Globus pallidus (tissue), 1 donor: ENCODE results near the gene TBC1D16.

ENCODE experiments used
- DNase-seq: peaks from one replicate; pipeline ENCODE4 v3.0.0-alpha.2; 2015; ENCODE audit warnings: low spot score

The TBC1D16 gene

DNA sequence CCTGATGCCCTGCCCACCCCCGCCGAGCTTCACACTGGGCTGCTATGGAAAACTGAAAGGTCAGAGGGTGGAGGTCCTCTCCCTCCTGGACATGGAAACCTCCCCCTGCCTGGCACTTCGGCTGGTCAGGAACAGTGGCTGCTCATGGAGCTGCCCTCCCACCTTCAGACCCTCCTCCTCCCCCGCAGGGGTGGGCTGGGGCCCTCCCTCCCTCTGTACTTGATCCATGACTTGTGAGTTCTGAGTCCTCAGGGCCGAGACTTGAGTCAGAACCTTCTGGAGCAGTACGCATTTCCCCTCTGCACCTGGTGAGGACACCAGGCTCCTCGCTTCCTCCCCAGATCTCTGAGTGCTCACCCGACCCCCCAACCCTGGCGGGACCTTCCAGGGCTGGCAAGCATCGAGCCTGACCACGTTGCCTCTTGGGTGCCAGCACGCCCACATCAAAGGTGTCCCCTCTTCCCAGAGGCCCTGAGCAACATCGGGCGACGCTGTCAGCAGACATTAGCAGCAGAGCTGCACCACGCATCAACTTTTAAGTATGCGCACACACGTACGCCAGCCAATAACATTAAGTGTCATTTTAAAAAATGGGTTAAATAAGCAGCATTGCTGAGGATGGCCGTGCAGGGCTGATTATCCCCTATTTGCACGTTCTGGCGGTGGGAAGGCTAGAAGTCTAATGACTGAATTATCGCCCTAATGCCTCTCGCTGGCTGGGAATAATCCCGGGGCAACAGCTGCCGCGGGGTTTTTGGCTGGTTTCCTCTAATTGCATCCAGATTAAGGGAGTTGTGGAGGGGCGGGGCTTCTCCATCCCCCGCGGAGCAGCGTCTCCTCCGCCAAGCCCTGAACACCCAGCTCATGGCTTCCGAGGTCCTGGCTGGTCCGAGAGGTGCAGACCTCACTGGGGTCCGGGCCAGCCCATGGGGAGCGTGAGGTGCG is 98.0 kb downstream of the TBC1D16 start:
- DNase-seq = no peak

DNA sequence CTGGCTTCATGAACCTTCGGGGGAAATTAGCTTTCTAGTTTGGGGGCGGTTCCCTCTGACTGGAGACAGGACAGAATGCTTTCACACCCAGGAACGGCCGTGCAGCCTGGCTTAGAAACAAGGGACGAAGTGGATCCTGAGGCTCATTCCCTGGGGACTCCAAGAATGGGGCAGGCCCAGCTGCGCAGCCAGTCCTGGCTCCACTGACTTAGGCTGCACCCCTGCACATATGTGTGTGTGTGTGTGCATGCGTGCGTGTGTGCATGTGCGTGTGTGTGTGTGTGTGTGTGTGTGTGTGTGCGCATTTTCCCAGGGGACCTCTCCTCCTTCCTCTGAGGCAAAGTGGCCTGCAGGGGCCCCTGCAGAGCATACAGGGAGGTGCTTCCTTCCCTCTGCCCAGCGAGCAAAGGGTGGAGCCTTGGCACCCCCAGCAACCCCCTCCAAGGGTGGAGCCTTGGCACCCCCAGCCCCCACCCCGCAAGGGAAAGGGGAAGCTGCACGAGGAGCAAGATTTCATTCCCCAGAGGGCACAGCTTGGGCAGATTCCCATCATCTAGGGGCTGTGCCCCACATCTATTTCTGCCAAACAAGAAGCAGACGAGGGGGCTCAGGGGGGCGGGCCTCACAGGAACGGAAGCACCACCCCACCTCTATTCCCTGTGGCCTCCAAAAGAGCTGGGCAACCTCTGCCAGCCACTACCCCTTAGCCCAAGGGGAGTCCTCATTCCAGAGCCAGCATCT is 98.9 kb downstream of the TBC1D16 start:
- DNase-seq = no peak

DNA sequence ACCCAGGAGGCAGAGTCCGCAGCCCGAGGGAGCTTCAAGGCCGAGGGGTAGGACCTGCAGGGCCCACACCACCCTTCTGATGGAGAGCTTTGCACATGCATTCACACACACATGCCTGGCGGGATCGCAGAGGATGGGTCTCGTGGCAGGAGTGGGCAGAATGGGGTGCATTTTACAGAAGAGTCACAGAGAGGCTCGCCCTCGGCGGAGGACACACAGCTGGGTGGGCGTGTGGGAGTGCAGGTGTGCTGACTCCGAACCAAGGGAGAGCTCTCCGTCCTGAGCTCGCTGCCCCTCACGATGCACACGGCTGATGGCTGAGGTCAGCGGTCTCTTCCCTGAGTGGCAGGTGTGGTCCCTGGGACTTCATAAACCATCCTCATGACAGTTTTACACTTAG is 99.6 kb downstream of the TBC1D16 start:
- DNase-seq = no peak

DNA sequence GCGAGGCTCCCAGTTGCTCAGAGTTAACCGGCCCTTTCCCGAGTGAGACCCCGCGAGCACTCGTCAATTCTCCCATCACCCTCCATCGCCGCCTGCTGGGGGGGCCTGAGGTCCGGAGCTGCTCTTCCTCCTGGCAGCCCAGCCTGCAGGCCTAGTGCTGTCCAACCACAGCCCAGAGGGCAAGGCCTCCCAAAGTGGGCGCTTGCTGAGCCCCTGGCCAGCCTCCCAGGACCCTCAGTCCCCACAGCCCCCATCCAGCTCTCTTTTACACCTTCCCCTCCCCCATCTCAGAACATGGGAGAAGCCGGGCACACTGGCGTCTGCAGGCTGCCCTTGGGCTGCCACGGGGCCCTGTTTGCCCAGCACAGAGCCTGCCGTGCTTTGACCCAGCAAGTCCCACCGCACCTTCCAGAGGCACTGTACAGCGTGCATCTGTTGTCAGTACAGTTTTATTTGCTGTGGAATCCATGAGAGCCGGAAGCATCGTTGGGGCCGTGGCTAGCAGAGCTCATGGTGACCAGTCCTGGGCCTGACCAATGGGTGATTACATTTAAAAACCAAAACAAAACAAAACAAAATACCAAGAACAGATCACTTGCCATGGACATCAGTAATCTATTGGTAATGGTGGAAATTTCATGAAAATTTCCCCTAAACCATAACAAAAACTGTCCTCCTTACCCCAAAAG is 100.3 kb downstream of the TBC1D16 start:
- DNase-seq = no peak

DNA sequence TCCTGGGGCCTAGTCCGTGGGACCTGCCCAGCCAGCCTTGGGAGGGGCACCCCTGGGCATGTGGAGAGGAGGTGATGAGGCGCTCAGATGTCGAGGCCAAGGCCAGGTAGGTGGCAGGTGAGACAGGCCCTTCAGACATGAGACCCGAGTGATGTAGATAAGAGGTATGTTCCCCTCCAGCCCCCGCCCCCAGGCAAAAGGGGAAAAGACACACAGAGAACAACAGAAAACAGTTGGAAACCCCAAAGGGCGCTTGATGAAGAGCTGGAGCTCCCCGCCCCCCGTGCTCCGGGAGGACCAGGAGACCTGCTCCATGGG is 101.1 kb downstream of the TBC1D16 start:
- DNase-seq = no peak

DNA sequence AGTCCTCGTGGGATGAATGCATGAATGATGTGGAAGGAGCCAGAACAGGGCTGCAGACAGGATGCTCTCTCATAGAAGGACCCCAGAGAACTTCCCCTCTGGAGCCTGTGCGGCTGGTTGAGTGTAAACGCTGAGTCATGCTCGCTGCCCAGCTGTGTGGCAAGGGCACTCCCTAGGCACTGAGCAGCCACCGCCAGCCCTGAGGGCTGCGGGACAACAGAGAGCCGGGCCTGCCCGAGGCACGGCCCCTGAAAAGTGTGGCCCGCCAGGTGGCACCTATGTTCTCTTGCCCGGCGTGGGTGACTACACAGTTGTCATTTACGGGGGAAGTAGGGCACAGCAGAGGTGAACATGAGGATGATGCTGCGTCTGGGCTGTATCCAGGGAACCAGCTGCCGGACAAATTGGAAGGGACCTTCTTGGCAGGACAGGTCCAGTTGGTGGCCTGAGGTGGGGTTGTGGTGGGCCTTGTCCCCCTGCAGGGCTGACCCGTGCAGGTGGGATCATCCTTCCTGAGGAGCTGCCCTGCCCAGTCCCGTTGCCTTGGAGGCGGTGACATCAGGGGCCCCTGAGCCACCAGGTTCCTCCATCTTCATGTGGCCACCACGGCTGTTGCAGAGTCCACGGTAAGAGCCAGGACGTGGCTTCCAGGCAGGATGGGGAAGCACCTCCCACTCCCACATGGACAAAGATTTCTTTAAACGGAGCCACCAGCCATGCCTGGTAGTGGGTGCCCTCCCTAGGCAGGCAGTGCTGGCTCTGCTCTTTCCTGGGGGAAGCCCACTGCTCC is 101.6 kb downstream of the TBC1D16 start:
- DNase-seq = peak; percentile 77

DNA sequence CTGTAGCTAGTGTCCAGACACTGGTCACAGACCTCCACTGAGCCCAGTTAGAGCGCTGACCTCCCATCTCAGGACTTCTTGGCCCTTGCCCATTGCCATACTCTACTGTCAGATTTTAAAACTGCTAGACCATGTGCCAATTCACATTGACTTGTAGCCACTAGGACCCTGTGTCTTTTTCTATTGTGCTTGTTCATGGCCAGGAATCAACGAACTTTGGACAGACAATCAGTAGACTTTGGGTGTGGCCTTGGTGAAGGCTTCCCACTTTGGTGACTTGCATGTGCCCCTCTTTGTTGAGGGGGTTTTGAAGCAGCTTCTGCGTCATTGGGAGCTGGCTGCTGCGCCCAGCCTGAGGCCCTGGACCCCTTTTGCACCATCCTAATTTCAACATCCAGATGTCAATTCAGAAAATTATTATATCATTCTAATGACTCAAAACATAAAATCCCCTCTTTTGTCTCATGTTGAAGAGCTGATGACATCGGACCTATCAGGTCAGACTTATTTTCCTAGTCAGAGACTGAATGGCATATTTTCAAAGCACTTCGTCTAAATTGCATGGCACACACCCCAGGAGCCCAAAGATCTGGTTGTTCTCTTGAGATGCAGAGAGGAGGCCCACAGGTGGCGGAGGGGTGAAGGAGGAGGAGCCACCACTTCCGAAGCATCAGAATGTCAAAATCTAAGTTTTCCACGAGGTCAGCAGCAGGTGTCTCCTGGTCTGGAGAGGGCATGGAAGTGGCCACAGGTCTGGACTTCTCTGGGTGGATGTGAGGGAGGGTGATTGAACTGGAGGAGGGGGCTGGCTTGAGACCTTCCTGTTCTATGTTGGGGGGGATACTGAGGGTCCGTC is 103.0 kb downstream of the TBC1D16 start:
- no peak for DNase-seq

DNA sequence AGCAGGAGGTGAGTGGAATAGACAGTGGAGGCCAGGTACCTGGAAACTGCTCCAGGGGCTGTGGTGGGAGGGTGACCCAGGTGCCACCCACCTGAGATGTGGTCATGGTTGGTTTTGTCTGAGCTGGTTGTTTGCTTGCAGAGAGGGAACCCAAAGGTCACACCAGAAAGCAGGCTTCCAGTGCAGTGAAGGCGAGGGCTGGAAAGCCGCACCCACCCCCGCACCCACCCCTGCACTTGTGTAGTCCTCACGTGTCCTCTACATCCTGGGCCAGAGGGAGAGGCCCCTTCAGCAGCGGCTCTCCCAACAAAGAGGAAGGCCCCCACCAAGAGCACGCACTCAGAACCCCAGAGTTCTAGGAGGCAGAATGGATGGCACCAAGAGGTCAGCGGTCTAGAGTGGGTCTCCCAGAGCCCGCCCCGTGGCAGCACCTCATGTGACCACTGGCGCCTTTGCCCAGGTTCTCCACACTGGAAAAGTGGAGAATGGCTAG is 103.8 kb downstream of the TBC1D16 start:
- DNase-seq = no peak

DNA sequence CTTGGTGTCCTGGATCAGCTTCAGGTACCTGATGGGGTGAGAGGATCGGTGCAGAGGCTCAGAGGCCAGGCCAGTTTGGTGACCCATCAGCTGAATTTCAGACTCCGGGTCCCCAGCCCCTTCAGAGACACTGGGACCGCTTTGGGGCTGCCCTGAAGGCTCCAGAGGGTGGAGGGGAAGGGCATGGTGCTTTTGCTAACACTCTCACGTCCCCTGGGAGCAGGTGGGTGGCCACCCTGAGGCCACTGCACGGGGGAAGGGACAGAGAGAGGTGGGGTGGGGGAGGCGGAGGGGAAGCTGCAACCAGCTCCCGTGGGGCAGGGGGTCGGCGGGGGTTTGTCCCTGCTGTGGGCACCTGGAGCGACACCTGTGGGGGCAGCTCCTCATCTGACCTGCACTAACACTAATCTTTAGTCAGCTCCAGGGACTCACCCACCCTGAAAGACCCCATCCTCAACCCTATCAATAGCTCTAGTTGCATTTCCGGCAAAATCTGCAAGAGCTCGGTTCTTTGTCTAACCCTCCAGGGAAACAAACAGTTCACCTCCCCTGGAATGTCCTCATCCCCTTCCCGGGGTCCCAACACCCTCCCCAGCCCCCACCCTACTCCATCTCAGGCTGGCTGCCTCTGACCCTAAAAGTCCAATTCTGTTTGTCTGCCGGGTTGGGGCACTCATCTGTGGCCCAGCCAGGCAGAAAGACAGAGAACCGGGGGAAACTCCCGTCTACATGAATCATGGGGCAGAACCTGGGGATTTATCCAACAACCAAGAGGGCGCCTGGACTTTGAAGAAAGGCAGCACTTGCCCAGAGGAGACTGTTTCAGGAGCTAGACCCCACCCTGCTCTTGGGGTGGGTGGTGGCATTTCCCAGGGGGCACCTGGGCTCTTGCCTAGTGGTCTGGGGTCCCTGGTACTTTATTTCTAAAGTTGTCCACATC is 104.5 kb downstream of the TBC1D16 start:
- DNase-seq = no peak

DNA sequence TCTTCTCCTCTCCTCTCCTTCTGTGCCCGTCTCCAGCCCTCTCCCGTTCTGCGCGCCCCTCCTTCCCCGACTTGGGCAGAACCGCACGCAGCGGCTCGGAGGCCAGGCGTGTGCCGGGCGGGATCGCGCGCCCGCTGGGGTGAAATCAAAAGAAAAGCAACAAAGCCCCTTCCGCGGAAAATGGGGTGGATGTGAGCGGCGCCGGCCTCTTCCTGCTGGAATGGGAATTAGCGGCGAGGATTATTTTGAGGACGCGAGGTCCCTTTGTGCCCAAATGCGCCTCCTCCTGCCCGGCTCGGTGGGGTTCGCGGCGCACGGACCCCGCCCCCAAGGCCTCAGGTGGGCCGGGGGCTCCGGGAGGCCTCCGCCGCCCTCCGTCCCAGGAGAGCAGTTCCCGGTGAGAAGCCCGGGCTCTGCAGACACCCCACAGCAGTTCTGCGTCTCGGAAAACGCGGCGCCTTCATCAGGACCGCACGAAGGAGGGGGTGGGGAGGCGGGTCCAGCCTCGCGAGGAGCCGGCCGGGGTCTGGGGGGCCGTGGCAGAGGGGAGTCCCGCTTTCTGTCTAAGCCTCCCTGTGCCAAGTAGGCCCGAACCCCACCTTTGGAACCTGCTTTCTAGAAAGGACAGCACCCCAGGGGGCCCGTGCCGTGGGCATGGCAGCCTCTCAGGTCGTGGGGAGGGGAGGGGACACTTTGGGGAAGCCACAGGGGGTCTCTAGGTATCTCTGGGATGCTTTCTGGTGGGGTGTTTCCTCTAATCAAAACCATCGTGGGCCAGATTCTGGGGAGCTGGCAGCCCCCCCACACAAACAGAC is 105.4 kb downstream of the TBC1D16 start:
- DNase-seq = no peak

DNA sequence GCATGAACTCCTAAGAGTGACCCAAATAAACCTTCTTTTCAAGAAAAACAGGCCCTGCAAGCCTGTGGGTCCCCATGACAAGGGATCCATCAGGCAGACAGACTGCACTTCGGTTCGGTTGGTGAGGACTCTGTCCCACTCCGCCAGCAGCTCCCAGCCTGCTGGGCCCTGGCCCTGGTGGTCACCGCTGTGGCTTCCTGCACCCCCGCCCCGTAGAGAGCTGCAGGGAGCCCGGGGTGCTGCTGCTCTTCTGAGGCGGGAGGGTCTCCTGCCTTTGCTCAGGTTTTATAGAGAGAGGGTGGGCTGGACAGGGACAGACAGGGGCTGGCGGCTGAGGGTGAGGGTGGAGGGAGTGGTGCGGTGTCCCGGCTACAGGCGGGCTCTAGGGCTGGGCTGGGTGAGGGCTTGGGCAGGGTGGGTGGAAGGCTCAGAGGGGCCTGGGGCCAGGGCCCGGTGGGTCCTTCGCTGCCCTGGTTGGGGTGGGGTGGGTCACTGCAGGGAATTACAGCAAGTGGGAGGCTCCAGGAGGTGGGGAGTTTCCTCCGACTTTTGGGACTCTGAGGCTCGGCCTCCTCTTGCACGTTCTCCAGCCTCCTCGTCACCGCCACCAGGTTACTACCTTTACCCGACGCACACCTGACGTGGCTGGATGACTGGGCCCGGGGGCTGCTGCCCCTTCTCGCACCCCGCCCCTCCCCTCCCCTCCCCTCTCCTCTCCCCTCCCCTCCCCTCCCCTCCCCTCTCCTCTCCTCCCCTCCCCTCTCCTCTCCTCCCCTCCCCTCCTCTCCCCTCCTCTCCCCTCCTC is 106.2 kb downstream of the TBC1D16 start:
- DNase-seq = no peak

DNA sequence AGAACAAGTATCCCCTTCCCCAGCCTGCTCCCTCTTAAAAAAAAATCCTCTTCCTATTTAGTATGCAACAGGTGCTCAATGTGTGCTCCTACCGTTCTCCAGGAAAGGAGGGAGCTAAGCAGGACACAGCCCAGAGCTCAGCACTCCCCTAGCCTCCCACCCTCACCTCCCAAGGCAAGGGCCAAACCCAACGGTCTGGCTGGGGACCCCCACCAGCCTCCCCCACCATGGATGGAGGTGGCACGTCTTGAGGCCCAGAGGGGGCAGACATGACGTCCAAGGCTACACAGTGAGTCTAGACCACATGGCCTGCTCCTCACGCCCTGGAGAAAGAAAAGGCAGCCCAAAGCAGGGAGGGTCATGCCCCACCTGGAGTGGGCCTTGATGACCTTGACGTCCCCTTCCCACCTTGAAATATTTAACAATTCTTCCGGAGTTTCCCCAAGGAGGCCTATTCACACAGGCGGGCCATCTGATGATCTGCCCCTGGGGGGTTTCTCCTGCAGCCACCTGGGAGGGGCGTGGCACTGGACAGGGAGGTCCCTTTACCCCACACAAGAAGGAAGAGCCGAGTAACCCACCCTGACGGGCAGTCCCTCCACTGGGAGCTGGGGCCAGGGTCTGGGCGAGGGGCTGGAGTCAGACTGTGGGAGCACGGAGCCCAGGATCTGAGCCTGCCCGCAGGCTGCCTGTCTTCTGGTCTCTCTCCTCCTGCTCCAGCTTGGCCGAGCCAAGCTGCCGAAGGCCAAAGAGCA is 107.0 kb downstream of the TBC1D16 start:
- DNase-seq = no peak

DNA sequence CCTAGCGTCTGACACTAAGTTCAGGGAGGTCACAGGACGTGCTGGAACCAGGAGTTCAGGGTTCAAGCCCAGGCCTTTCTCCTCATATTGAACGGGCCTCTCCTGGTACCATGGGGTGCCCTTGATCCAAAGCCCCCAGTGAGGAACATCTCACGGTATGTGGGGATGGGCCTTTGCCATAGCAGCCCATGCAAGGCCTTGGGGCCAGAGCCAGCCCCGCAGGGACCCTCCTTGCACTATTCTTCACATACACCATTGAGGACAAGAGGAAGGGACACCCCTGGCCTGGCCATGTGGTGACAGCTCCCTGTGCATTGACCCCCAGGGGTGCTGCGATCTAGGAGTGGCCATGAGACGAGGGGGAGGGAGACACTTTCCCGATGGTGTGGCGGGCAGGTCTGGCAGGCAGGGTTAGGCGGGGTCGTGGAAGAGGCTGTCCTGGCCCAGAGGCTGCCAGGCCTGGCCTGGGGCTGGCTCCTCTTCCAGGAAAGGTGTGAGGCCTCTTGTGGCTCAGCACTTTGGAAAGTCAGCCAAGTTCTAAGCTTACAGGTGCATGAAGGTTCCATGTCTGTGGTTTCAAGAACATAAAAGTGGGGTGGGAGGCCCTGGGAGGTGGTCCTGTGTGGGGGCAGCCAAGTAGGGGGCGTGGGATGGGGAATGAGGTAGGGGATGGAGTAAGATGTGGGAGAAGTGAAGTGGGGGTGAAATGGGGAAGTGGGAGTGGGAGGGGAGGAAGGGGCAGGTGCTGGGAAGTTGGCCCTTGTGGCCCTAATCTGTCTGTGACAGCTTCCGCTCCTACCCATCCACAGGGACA is 107.8 kb downstream of the TBC1D16 start:
- no peak for DNase-seq

DNA sequence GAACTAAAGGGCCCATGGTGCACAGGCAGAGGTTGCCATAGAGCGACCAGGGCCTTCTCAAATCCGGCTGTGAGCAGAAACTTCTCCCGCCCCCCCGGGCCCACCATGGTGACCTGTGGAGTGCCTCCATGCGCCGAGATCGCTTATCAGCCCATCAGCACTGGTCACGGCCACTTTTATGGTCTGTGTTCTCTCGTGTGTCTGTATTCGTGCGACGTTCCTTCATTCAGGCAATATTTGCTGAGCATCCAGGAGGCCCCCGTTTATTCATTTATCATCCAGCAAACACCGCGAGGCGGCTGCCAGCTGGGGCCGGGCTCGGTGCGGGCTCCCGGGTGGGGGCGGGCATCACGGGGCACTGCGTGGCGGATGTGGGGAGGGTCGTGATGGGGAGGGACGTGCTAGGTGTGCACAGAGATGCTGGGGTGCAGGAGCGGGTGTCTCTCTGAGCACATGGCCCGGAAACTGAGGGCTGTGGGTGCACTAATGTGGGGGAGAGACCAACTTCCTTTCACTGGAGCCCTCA is 108.5 kb downstream of the TBC1D16 start:
- no peak for DNase-seq

DNA sequence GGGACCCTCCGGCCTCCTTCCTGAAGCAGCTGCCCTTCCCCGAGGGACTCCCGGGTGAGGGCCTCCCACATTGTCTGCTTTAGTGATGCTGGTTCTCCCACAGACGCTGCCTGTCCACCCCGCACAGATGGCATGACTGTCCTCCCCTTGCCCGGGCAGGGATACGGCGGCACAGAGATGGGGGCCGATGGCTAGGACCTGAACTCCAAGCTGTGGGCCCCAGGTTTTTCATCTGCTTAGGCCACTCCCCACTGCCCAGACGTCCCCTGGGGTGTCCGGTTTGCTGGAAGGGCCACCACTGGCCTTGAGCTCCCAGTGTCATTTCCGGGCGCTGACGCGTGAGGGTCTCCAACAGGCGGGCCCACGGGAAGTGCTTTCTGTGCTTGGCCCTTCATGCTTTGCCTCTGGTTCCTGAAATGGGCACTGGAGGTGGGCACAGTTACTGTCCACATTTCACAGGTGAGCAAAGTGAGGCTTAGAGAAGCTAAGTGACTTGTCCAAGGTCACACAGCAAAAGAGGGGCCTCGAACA is 109.0 kb downstream of the TBC1D16 start:
- DNase-seq = no peak

DNA sequence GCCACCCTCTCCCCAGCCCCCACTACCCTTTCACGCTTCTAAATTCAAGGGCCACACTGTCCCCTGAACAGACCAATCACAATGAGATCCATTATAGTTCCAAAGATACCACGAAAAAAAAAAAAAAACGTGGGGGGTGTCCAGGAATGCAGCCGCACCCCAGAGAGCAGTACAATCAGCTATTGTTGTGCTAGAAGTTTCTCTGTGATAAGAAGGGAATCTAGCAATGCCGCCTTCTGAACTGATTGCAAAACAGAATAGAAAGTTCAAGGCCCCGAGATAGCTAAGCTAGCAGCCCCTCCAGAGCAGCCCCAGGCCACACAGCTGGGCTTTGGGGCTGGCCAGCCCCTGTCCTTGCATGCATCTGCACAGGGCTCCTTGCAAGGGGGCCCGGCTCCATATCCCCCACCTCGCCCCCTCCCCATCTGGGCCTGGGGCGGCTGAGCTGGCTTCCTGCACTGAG is 109.5 kb downstream of the TBC1D16 start:
- DNase-seq = no peak
